OCI-LY7 (cell line): ENCODE data around the gene ZNF526.

Experiments
- EZH2phosphoT487 ChIP-seq: fragments of 200-600 bp; sonication (generic); IDR thresholded peaks from 2 replicates; pipeline ENCODE4 v1.6.1; 2018; ENCODE audit warnings: low read depth, borderline replicate concordance, mild to moderate bottlenecking, mixed run types, antibody characterized with exemption, low read length, moderate library complexity, mixed read lengths
- TF ChIP-seq, protein P1 (sequence below): fragments of 200-600 bp; sonication (generic); conservative IDR thresholded peaks from 2 replicates; pipeline ENCODE4 v1.5.1; 2014; ENCODE audit warnings: mild to moderate bottlenecking, antibody characterized with exemption, low read length, moderate library complexity, mixed read lengths

DNA sequence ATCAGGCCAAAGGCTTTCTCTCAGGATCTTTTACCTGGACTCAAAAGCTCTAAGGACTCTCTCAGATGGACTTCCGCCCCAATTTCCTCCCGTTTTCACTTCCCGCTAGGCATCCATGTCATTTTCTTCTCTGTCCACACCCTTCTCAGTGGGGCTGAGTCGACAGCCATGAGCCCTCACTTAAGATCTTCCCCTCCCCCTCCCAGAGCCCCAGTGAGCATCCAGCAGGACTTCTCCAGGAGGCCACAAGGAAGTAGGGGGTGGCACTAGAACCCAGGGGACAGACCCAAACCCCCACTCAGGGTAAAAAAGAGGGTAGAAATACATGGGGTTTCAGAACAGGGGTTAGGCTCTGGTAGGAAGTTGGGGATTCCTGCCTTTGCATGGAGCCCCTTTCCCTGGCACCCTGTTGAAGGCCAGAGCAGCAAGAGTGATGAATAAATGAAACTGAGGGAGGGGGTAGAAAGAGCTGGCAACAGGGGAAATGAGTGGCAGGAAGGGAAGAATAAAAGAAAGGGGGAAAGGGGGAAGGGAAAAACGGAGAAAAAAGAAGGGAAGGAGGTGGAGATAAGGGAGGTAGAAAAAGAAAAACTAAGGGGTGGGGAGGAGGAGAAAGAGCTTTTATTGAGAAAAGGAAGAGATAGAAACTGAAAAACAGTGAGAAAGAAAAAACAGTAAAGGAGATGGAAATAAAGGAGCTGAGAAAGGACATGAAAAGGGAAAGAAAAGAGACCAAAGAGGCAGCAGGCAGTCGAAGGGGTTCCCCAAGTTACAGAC is 45.0 kb upstream of the ZNF526 start:
- TF ChIP-seq, protein P1, sequence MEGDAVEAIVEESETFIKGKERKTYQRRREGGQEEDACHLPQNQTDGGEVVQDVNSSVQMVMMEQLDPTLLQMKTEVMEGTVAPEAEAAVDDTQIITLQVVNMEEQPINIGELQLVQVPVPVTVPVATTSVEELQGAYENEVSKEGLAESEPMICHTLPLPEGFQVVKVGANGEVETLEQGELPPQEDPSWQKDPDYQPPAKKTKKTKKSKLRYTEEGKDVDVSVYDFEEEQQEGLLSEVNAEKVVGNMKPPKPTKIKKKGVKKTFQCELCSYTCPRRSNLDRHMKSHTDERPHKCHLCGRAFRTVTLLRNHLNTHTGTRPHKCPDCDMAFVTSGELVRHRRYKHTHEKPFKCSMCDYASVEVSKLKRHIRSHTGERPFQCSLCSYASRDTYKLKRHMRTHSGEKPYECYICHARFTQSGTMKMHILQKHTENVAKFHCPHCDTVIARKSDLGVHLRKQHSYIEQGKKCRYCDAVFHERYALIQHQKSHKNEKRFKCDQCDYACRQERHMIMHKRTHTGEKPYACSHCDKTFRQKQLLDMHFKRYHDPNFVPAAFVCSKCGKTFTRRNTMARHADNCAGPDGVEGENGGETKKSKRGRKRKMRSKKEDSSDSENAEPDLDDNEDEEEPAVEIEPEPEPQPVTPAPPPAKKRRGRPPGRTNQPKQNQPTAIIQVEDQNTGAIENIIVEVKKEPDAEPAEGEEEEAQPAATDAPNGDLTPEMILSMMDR, result no peak
- no peak for TF ChIP-seq EZH2phosphoT487
